ENCODE results near the gene PCYT1A.
A peak's percentile ranks its signal among the peaks of the same experiment; 100 is the strongest.

PCYT1A gene

DNA sequence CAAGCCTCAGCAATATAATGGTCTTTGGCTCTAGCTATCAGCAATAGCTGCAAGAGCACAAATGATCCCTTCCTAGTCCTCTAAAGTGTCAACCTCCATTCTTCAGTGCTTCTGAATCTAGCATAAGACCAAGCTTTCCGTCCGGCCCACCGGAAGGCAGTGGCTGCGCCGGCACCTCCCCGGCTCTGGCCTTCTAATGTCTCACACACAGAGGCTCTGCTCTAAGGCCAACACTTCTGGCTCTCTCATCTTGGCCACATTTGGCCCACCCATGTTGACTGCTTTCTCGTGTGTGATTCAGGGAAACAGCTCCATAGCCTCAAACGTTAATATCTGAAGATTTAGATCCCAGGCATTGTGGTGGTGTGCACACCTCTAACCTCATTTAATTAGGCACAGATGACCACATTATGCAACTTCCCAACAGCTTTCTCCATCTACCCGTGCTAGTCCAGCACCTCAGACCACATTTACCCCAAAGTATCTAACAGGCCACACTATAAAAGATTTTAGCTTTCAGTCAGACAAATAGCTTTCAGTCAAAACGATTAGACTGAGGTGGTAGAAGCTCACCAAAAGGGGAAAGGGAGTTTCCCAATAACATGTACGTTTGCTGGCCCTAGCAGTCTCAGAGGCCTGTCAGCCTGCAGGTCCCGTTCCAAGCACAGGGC, 51.9 kb downstream of the PCYT1A start:
- DNase-seq: no peak

DNA sequence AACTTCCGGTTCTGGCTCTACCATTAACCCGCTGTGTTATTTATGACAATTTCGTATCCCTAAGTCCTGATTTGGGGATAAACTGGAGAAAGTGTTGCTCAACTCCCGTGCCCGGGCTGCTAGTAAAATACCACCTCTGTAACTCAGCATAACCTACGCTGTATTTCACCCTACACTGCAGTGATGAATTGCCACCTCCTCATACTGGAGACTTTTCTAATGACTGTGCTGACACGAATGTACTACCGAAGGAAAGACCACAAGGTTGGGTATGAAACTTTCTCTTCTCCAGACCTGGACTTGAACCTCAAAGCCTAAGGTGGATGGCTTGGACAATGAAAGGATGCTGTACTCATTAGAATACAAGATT, 54.7 kb downstream of the PCYT1A start:
- no peak for DNase-seq

DNA sequence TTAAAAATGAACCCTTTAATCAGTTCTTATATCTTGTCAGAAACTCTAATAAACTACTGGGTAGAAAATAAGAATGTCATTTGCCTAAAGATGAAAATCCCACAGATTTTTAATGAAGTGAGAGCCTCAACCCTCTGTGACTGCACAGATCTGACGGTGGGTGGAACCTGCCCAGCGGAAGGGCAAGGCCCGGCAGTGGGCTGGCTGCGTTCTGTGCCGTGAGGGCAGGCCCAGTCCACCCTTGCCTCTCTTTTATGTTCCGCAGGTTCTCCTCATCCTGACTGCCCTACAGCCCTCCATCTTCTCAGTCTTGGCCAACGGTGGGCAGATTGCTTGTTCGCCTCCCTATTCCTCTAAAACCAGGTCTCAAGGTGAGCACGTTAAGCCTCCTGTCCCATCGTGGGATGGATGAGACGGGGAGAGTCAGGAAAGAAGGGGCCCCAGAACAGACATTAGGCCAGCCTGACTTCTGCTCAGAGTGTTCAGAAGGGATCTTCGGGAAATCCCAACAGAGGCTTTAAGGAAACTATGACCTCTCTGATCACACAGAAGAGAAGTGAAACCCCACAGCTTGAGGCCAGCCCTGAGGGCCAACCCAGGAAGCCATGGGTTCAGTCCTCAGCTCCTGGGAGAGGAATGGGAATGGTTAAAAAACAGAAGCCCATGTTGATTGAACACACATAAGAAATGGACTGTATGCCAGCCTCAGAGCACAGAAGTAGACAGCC, 55.2 kb downstream of the PCYT1A start:
- no peak for DNase-seq

DNA sequence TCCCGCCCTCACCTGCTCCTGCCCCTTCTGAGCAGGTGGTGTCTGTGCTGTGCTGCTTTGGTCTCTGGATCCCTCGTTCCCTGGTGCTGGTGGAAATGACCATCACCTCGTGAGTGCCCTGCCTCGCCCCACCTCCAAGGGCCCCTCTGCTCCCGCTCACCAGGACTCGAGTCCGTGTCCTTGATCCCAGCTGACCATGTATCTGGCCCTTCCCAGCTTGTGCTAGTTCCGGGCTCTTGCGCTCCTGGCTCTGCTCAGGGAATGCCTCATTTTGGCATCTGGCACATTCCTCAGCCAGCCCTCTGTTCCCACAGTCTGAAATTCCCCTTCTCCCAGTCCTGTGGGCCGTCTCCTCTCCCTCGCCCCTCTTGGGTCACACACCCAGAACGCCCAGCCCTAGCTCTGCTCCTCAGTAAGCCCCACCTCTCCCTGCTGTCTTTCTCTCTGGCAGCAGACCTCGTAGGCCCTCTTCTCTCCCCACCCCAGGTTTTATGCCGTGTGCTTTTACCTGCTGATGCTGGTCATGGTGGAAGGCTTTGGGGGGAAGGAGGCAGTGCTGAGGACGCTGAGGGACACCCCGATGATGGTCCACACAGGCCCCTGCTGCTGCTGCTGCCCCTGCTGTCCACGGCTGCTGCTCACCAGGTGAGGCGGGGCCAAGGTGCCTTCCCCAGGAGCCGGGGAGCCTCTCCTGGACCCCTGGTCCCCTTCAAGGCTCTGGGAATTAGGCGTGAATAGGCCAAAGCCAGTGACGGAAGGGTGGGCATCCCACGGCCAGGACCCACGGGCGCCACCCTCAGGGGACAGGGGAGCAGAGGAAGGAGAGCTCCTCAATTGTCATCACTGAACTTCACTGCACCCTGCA, 59.7 kb downstream of the PCYT1A start:
- DNase-seq: no peak

DNA sequence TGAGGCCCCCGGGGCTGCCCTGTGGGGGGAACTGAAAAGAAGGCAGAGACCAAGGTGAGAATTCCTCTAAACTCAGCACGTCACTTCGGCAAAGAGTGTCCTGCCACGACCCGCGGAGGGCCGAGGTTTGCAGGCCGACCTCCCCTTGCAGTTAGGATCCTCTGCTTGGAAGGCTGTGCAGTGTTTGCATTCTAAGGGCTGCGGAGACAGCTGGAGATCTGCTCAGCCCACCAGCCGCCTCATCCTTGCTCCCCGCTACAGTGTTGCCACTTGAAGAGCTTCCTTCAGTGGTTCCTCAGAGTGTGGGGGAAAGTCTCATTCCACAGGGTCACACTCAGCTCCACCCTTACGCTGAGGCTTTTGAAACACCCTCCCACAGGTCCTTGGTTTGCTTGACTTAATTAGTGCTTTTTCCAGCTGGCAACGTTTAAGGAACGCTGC, 60.4 kb downstream of the PCYT1A start:
- no peak for DNase-seq

DNA sequence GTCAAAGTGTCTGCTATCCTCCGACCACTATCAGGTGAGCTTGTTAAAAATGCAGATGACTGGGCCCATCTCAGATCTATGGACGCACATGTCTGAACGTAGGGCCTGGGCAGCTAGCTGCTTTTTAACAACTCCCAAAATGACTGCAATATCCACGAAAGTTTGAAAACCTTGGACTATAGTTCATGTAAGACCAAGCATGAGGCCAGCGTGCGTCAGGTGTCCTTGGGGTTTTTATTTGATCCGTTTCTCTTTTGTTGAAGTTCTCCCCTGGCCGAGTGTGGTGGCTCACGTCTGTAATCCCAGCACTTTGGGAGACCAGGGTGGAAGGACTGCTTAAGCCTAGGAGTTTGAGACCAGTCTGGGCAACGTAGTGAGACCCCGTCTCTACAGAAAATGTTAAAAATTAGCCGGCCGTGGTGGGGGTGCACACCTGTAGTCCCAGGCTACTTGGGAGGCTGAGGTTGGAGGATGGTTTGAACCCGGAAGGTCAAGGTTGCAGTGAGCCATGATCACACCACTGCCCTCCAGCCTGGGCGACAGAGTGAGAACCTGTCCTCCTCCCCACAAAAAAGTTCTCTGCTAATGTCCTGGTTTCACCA, 61.7 kb downstream of the PCYT1A start:
- DNase-seq: no peak

DNA sequence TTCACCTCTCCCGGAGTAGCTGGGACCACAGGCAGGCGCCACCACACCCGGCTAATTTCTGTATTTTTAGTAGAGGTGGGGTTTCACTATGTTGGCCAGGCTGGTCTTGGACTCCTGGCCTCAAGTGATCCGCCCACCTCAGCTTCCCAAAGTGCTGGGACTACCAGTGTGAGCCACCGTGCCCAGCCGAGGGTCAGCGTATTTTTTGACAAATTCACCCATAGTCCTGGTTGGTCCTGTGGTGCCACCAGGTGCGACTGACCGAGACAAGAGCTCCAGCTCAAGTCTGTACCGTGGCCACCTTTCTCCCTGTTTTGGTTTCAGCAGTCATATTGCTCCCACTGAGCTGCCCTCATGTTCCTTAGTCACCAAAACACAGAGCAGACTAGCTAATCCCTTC, 62.4 kb downstream of the PCYT1A start:
- no peak for DNase-seq

DNA sequence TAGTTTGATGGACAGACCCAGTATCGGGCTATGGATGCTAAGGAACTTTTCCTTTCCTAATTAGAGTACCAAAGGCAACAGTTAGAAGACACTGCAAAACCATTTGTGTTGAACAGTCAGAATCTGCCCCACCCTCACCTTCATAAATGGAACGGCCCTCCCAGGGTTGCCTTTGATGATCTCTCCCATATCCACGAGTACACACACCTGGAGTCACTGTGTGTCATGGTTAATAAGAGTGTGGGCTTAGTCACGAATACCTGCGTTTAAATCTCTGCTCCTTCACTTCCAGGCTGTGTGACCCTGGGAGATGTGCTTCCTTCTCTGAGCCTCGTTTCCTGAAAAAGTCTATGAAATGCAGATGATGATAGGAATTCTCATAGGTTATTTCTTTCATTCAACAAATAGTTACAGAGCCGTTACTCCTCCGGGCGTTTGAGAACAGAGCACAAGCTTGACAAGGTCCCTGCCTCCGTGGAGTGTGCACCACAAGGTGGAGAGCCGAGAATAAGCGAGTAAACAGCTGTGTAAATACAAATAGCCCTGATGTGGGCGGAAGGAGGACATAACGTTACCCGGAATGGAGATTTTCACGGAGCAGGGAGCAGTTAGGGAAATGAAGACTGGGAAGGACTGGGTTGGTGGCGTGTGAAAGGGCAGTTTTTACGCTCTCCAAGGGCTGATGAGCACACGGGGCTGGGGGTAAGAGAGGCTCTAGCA, 64.5 kb downstream of the PCYT1A start:
- DNase-seq: peak; percentile 50

DNA sequence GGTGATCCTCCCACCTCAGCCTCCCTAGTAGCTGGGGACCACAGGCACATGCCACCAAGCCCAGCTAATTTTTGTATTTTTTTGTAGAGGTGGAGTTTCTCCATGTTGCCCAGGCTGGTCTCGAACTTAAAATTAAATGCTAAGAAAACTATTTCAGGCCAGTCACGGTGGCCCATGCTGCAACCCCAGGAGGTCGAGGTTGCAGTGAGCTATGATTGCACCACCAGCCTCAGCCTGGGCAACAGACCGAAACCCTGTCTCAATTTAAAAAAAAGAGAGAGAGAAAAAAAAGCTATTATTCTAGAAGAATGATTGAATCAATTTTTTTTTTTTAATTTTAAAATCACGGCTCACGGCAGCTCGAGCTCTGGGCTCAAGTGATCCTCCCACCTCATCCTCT, 66.5 kb downstream of the PCYT1A start:
- DNase-seq: no peak

DNA sequence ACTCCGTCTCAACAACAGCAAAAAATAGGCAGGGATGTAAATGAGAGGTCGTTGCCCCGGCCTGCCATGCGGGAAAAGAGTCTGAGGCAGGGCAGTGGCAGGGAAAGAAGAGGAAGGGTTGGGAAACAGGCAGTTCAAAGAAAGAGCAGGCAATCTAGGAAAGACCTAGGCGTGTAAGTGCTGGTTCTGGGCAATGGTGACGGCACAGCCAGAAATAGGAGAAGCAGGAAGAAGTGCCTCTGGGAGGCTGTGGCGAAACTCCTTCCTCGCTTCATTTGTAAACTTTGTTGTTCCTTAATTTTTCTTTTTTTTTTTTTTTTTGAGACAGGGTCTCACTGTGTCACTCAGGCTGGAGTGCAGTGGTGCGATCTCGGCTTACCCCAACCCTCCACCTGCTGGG, 66.9 kb downstream of the PCYT1A start:
- no peak for DNase-seq

DNA sequence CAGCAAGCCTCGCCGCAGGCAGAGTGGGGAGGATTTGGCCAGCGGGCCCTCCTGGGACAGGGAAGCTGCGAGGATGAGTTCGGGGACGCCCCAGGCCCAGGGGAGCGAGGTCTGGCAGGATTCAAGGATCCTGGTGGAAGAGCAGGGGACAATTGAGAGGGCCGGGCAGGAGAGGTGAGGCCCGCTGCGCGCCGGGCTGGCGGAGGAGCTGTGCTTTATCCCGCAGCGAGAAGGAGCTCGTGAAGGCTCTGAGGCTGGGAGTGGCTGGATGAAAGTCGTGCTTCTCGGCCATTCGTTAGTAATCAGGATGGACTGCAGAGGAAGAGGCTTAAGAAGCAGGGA, 67.6 kb downstream of the PCYT1A start:
- no peak for DNase-seq

DNA sequence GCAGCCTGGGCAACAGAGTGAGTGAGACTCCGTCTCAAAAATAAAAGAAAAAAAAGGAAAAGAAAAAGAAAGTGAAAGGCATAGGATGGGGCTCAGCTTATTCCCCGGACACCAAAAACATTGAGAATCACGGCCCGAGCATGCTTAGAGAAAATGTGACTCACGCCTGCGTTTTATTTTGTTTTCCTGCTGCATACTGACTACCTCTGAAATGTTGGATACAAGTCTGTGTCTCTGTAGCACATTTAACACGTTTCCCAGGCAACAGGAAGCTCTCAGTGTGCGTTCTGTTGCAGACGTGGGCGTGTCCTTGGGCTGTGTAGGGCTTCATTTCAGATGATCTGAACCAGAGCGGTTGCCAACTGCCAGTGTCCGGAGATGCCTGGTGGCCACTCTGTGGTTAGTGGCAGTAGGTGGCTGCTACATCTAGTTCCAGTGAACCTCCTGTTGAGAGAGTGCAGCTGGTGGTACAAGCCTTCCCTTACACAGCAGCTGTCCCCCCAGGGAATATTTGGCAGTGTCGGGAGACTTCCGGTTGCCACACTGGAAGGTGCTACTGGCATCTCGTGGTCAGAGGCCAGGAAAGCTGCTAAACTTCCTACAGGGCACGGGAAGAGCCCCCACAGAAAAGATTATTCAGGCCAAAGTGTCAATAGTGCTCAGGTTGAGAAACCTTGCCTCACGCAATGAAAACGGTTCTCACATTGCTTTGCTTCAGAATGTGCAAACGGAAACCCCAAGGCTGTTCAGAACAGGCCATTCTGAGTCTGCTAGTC, 68.1 kb downstream of the PCYT1A start:
- peak; percentile 86 for DNase-seq

DNA sequence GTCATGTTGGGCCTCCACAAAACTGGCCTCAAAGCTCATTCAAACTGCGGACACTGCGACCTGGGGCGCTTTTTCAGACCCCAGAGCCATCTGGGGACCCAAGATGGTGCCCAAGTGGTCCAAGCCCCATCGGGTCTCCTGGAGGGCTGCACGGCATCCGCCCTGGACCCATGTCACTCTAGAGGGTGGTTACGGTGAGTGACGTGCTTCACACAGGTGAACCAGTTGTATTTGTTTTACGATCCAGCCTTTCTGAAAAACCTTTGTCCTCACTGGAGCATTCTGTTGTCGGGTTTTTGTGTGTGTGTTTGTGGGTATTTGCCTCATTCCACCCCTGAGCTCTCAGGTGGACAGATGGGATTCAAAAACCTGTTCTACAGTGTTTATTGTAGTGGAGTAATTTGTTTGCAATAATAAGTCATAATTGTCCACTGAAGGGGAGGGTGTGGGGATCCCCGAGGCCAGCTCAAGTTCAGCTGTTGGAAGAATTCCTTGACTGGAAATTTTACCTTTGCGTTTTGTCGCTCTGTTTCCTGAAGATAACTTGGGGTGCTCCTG, 69.3 kb downstream of the PCYT1A start:
- DNase-seq: peak; percentile 52

DNA sequence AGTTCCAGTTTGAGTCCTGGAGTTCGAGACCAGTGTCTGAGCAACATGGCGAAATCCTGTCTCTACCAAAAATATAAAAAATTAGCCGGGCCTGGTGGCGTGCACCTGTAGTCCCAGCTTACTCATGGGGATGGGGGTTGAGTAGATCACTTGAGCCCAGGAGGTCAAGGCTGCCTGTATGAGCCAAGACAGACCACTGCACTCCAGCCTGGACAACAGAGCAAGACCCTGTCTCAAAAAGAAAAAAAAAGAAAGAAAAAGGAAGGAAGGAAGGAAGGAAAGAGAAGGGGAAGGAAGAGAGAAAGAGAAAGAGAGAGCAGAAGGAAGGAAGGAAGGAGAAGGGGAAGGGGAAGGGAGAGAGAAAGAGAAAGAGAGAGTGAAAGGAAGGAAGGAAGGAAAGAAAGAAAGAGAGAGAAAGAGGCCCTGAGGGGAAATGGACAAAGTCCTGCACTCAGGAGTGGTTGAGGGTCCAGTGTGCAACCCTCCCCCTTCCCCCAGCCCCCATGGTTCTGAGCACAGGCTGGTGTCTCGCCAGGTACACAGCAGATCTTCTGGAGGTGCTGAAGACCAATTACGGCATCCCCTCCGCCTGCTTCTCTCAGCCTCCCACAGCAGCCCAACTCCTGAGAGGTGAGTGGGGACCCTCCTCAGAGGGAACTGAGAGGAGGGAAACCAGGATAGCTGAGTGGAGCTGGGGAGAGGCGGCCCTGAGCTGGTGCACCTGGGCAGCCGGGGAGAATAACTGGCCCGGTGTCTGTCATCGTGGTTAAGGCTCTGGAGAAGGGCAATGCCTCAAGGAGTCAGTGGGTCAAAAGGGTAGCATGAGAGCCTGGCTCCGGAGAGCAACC, 70.0 kb downstream of the PCYT1A start:
- no peak for DNase-seq

DNA sequence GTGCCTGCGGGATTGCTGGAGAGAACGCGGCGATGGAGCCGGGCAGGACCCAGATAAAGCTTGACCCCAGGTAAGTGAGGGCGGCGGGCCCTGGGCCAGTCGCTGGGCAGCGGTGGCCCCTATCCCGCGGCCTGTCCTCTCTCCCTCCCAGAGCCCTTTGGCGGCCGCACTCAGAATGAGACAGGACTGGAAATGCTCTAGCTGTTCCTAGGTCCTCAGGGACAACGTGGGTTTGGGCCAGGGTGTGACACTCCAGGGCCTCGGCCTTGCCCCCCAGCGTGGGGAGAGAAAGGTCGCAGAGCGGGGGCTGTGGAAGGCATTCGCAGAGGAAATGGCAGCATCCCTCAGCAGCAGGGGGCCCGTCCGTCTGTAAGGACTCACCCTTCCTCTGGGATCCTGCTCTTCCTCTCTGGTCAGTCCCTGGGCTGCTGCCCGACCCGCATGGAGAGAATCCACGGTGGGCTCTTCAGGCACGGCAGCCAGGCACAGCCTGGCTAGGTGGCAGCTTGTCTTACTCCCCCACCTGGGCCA, 70.8 kb downstream of the PCYT1A start:
- DNase-seq: no peak

DNA sequence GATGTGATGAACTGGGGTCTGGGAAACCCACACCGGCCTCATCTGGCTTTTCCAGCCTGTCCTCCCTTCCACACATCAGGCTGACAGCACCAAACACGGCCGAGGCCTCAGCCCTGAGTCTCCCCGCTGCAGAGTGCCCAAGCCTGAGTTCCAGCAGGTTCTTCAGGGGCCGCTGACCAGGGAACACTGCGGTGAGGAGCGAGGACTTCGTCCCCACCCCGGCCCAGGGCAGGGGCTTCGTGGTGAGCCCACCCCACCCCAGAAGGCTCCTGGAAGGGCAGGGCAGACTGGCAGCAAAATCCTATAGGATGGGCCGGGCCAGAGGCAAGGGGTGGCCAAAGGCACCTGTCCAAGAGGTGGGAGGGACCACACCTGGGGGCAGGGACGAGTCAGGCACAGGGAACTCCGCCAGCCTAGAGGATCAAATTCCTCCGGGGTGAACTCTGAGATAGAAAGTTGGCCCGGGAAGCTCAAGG, 71.4 kb downstream of the PCYT1A start, which contains the start of gene SLC51A:
Gene SLC51A (plus strand): TSS at position 446 of the 476 bp plus-strand sequence. CDS start 179 bp downstream, outside the sequence.
- DNase-seq: no peak

DNA sequence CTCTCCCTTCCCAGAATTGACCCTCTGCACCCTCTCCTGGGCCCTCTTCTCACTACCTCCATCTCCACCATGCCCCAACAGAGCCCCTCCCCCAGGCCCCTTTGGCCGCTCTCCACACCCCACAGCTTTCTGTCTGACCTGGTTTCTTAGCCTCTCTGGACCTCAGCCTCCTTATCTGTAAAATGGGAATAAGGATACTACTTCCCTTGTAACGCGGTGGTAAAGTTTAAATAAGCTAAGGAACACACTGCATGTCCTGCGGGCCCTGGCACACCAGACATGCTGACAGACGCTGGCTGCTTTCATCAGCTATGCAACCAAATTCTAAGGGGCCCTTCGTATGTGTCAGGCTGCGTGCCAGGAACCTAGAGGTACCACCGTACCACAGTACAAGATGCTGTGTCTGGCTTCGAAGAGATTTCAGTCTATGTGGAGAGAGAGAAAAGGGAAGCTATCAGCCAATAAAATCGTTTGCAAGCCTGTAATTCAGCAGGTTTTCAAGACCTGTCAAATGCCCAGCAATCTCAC, 72.0 kb downstream of the PCYT1A start:
- no peak for DNase-seq

DNA sequence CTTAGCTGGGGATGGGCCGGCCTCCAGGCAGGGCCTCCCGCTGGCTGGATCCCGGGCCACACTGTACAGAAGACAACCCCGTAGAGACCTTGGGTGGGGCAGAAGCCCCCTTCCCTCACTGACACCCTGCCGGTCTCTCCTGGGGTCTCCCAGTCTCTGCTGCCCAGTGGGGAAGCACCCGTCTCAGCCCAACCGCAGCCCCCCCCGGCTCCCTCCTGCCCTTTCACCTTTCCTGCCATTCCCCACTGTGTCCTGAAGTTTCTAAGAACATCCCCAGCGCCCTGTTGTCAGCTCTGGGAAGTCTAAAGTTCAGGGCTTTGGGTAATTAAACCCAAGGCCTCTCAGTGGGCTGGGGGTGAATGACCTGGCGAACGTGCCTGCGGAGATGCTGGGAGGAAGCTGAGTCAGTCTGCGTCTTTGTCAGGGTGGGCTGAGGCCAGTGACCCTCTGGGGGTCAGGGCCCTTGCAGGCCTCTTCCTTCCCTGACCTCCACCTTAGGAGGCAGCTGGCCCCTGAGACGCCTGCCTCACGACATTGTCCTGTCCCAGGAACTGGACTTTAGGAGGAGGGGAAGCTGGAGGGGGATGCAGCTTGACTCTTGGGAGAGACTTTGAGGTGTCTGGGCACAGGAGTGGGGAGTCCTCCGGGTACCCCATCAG, 72.6 kb downstream of the PCYT1A start:
- DNase-seq: no peak
